ENCODE results near the gene FBXO40.

Gene FBXO40

GRCh38 chr3:121574449-121574848 lies 18.7 kb upstream of the FBXO40 start:
- no peak for ATAC-seq
- TF ChIP-seq TOX (CRISPR knock-in tag; IDR thresholded peaks at IDR 0.05; ENCODE audit: borderline replicate concordance) = no peak
- no peak for TF ChIP-seq ZC3H10 (CRISPR knock-in tag; IDR thresholded peaks at IDR 0.05)
- TF ChIP-seq SNAI2 (CRISPR knock-in tag; IDR thresholded peaks at IDR 0.05) = no peak
- TF ChIP-seq POU6F1 (CRISPR knock-in tag; IDR thresholded peaks at IDR 0.05; ENCODE audit: borderline replicate concordance, low read depth) = no peak
- no peak for TF ChIP-seq TCF4 (CRISPR knock-in tag; IDR thresholded peaks at IDR 0.05; ENCODE audit: borderline replicate concordance)
- TF ChIP-seq ZNF8 (CRISPR knock-in tag; IDR thresholded peaks at IDR 0.05) = no peak
- no peak for TF ChIP-seq CSDC2 (CRISPR knock-in tag; IDR thresholded peaks at IDR 0.05)
- no peak for TF ChIP-seq PATZ1 (CRISPR knock-in tag; IDR thresholded peaks at IDR 0.05; ENCODE audit: borderline replicate concordance)
- no peak for TF ChIP-seq ISL1 (CRISPR knock-in tag; IDR thresholded peaks at IDR 0.05)
- no peak for TF ChIP-seq GLIS3 (CRISPR knock-in tag; IDR thresholded peaks at IDR 0.05)
- TF ChIP-seq RARB (CRISPR knock-in tag; IDR thresholded peaks at IDR 0.05) = no peak
- TF ChIP-seq ZNF565 (CRISPR knock-in tag; conservative IDR thresholded peaks at IDR 0.05; ENCODE audit: low read depth) = no peak
- TF ChIP-seq TSHZ2 (CRISPR knock-in tag; IDR thresholded peaks at IDR 0.05) = no peak
- no peak for TF ChIP-seq ZNF70 (CRISPR knock-in tag; IDR thresholded peaks at IDR 0.05)
- no peak for TF ChIP-seq CREB5 (CRISPR knock-in tag; IDR thresholded peaks at IDR 0.05; ENCODE audit: low read depth)
- TF ChIP-seq ZFP30 (CRISPR knock-in tag; IDR thresholded peaks at IDR 0.05) = no peak
- no peak for TF ChIP-seq ZFP3 (CRISPR knock-in tag; IDR thresholded peaks at IDR 0.05)
- TF ChIP-seq OSR1 (CRISPR knock-in tag; IDR thresholded peaks at IDR 0.05) = no peak
- TF ChIP-seq CSRNP3 (CRISPR knock-in tag; IDR thresholded peaks at IDR 0.05) = no peak

GRCh38 chr3:121581691-121582090 lies 11.5 kb upstream of the FBXO40 start:
- TF ChIP-seq GLIS3 (CRISPR knock-in tag; IDR thresholded peaks at IDR 0.05) (no peak), CSRNP3 (CRISPR knock-in tag; IDR thresholded peaks at IDR 0.05) (no peak), ZFP3 (CRISPR knock-in tag; IDR thresholded peaks at IDR 0.05) (no peak), TSHZ2 (CRISPR knock-in tag; IDR thresholded peaks at IDR 0.05) (no peak), ARNTL (CRISPR knock-in tag; IDR thresholded peaks at IDR 0.05; ENCODE audit: borderline replicate concordance, low read depth) (no peak)
- ATAC-seq = no peak

Measured in SK-N-SH treated with all-trans-retinoic acid at 6 μM for 48 hours (cell line).